C4-2B (cell line): ENCODE results near the gene EXOC6B.

Source experiments
- H3K27ac ChIP-seq: fragments of 450-650 bp; 2 replicates; pipeline ENCODE4 v1.5.1; 2017
- CTCF ChIP-seq: fragments of 450-650 bp; conservative IDR thresholded peaks from 2 replicates; pipeline ENCODE4 v1.5.1; 2017; ENCODE audit warnings: mild to moderate bottlenecking
- ZFX ChIP-seq: fragments of 450-650 bp; IDR thresholded peaks from 2 replicates; pipeline ENCODE4 v1.6.1; 2017

EXOC6B gene

GRCh38 chr2:72770879-72771461 lies 54.9 kb downstream of the EXOC6B start:
- peak; percentile 77 for TF ChIP-seq CTCF
- no peak for TF ChIP-seq ZFX

DNA sequence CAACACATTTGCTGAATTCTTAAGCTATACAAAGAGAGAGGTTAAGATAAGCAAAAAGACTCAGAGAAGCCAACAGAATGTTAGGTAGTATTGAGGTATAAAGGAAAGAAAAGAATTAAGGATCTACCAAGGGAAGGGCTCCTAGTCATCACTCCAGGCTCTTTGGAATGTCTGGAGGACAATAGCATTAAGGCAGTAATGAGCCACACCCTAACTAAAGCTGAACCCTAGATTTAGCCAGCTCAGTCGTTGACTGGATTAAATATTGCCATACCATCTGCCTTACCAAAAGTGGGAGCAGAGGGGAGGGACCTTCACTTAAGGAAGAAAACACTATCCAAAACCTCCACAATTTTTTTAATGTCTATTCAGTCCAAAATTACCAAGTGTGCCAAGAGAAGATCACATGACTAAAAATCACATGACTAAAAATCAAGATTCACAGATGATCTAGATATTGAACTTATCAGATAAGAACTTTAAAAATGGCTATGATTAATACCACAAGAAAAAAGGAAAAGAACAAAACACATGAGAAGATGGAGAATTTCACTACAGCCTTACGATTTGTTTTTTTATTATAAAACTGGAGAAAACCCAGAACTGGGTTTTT lies 59.7 kb downstream of the EXOC6B start:
- TF ChIP-seq CTCF = no peak
- no peak for TF ChIP-seq ZFX
- no peak overlapping the region for H3K27ac ChIP-seq

More at GRCh38 chr2:72770879-72771461, 54.9 kb downstream of the EXOC6B start:
- H3K27ac ChIP-seq = no peak overlapping the region

- H3K27ac ChIP-seq = no peak overlapping the region
- TF ChIP-seq ZFX (no peak), CTCF (no peak)
Observed at GRCh38 chr2:72762276-72762675, 63.6 kb downstream of the EXOC6B start.

DNA sequence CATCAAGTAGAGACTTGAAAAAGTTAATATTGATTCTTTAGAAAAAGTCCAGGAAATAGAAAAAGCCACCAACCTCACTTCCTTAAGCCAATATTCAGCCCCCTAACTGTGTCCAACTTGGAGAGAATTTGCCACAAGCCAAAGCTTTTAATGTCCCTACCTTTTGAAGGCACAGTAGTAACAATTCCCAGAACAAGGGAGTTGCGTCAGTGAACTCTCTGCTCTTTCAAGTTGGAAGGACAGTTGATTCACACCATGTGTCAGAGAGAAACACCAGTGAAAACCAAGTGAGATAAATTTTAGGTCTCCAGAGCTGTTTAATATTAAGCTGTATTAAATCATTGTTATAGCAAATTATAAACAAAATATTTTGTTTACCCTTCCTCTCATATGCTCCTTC lies 66.1 kb downstream of the EXOC6B start:
- no peak for TF ChIP-seq ZFX
- TF ChIP-seq CTCF = no peak
- no peak overlapping the region for H3K27ac ChIP-seq

GRCh38 chr2:72757177-72757775 lies 68.6 kb downstream of the EXOC6B start:
- no peak overlapping the region for H3K27ac ChIP-seq
- no peak for TF ChIP-seq CTCF
- TF ChIP-seq ZFX = no peak

- no peak for TF ChIP-seq ZFX
- no peak for TF ChIP-seq CTCF
- H3K27ac ChIP-seq = no peak overlapping the region
Observed at GRCh38 chr2:72755647-72756423, 70.0 kb downstream of the EXOC6B start.
